ENCODE measurements around the gene SLC4A1AP. TPM values are rescaled to one million over a fixed set of nuclear protein-coding genes. Genes with fewer than 3 reads are reported as not detected.

The SLC4A1AP gene
- total and polyA plus RNA-seq, 2 donors (not counting 1 experiment from before 2014, with no cell fraction given), result 8.9 to 23.1 TPM

- Mint-ChIP-seq H3K4me3 (no peak overlapping the region), H3K9me3 (ENCODE audit: insufficient read depth) (no peaks in the 10 kb centered on the region), H3K4me1 (peaks cover 5% of the 10 kb centered on the region), H3K27ac (no peak overlapping the region), H3K27me3 (peaks cover 14% of the 10 kb centered on the region)
- Histone ChIP-seq H3K4me1 (ENCODE audit: control insufficient read depth in 2 of 2, insufficient read depth in 2 of 2, low read length in 2 of 2) (peaks cover 11 to 13% of the 10 kb centered on the region in 2 donors), H4K20me1 (ENCODE audit: control insufficient read depth, insufficient read depth, low read length, poor library complexity, severe bottlenecking) (no peaks in the 10 kb centered on the region), H3K9me3 (ENCODE audit: control extremely low read depth in 1 of 3, control insufficient read depth in 2 of 3, insufficient read depth in 1 of 3, low read length in 2 of 3) (peaks cover 0 to 8% (median 0%) of the 10 kb centered on the region in 3 donors), H2AFZ (ENCODE audit: insufficient read depth, low read depth, low read length, poor library complexity, severe bottlenecking) (no peak overlapping the region), H3K9ac (ENCODE audit: low read length) (no peak overlapping the region), H3K27ac (ENCODE audit: low read length in 2 of 2) (no peak overlapping the region), H3K4me2 (replicated peaks; ENCODE audit: low read depth, low read length, poor library complexity, severe bottlenecking) (no peak overlapping the region), H3K27me3 (replicated peaks in 1 of 4; ENCODE audit: control extremely low read depth in 1 of 4, control insufficient read depth in 3 of 4, insufficient read depth in 4 of 4, low read length in 3 of 4) (peaks cover 0 to 9% (median 3%) of the 10 kb centered on the region in 4 experiments), H3K79me2 (ENCODE audit: control insufficient read depth, insufficient read depth, low read length) (no peaks in the 10 kb centered on the region), H3K36me3 (replicated peaks in 1 of 2; ENCODE audit: control extremely low read depth in 1 of 2, control insufficient read depth in 1 of 2, extremely low read depth in 1 of 2, insufficient read depth in 2 of 2, low read length in 1 of 2) (no peaks in the 10 kb centered on the region), H3K4me3 (ENCODE audit: control extremely low read depth in 1 of 5, extremely low read depth in 1 of 5, insufficient read depth in 1 of 5, low read depth in 2 of 5, low read length in 4 of 5) (no peak overlapping the region)
- ChIA-PET CTCF (interaction anchor here (2.8 kb wide), 1 partner anchor 8 kb away, joined by 6 read pairs; no protein-coding TSS in a partner anchor), POLR2A (no interaction called here)
- WGBS (ENCODE audit: insufficient coverage), result 92% methylated on average over 4 of the region's 4 CpGs
- intact Hi-C loops (cut with micrococcal nuclease), result no loop called here
- no peak for TF ChIP-seq CTCF (IDR thresholded peaks at IDR 0.05)
- no peak for TF ChIP-seq EZH2 (IDR thresholded peaks at IDR 0.05; ENCODE audit: borderline replicate concordance, insufficient read depth, low read depth, low read length, poor library complexity, severe bottlenecking)
- DNase-seq (no peak), ATAC-seq (ENCODE audit: low read depth) (no peak)
Measured at GRCh38 chr2:27730980-27731691, 67.4 kb downstream of the SLC4A1AP start.

GRCh38 chr2:27734305-27734704, 70.6 kb downstream of the SLC4A1AP start:
- DNase-seq (no peak), ATAC-seq (ENCODE audit: low read depth) (no peak)
- H3K4me3 Mint-ChIP-seq, result peak overlapping the region; percentile 54
- TF ChIP-seq EZH2 (IDR thresholded peaks at IDR 0.05; ENCODE audit: borderline replicate concordance, insufficient read depth, low read depth, low read length, poor library complexity, severe bottlenecking) (no peak), CTCF (IDR thresholded peaks at IDR 0.05) (no peak)
- intact Hi-C loops (cut with micrococcal nuclease), result no loop called here
- no CpG with 5 or more reads among the region's 1 CpG for WGBS (ENCODE audit: insufficient coverage)
- Histone ChIP-seq H3K36me3 (replicated peaks in 1 of 2; ENCODE audit: control extremely low read depth in 1 of 2, control insufficient read depth in 1 of 2, extremely low read depth in 1 of 2, insufficient read depth in 2 of 2, low read length in 1 of 2) (no peaks in the 10 kb centered on the region), H4K20me1 (ENCODE audit: control insufficient read depth, insufficient read depth, low read length, poor library complexity, severe bottlenecking) (no peaks in the 10 kb centered on the region), H3K9ac (ENCODE audit: low read length) (no peak overlapping the region), H3K79me2 (ENCODE audit: control insufficient read depth, insufficient read depth, low read length) (no peaks in the 10 kb centered on the region), H3K4me3 (ENCODE audit: control extremely low read depth in 1 of 5, extremely low read depth in 1 of 5, insufficient read depth in 1 of 5, low read depth in 2 of 5, low read length in 4 of 5) (no peak overlapping the region), H3K27me3 (replicated peaks in 1 of 4; ENCODE audit: control extremely low read depth in 1 of 4, control insufficient read depth in 3 of 4, insufficient read depth in 4 of 4, low read length in 3 of 4) (peaks cover 0 to 25% (median 7%) of the 10 kb centered on the region in 4 experiments), H3K27ac (ENCODE audit: low read length in 2 of 2) (no peak overlapping the region), H3K4me2 (replicated peaks; ENCODE audit: low read depth, low read length, poor library complexity, severe bottlenecking) (no peak overlapping the region), H2AFZ (ENCODE audit: insufficient read depth, low read depth, low read length, poor library complexity, severe bottlenecking) (no peak overlapping the region), H3K4me1 (ENCODE audit: control insufficient read depth in 2 of 2, insufficient read depth in 2 of 2, low read length in 2 of 2) (peaks cover 11 to 14% of the 10 kb centered on the region in 2 donors), H3K9me3 (ENCODE audit: control extremely low read depth in 1 of 3, control insufficient read depth in 2 of 3, insufficient read depth in 1 of 3, low read length in 2 of 3) (peaks cover 0 to 11% (median 3%) of the 10 kb centered on the region in 3 donors)
- peaks cover 5% of the 10 kb centered on the region for H3K4me1 Mint-ChIP-seq
- H3K9me3 Mint-ChIP-seq (ENCODE audit: insufficient read depth), result no peaks in the 10 kb centered on the region
- H3K27me3 Mint-ChIP-seq, result peaks cover 33% of the 10 kb centered on the region
- H3K27ac Mint-ChIP-seq, result no peak overlapping the region
- CTCF ChIA-PET, result interaction anchor here (2.8 kb wide), 1 partner anchor 11 kb away, joined by 6 read pairs; no protein-coding TSS in a partner anchor
- POLR2A ChIA-PET, result no interaction called here
